ENCODE results near the gene MNDA. TPM values are rescaled to one million over a fixed set of nuclear protein-coding genes. Genes with fewer than 3 reads are reported as not detected.

The MNDA gene
- total and polyA plus RNA-seq, 2 of the 8 experiments (the other 6 are each of a cell fraction or from before 2014, with no cell fraction given), result not detected

GRCh38 chr1:158830074-158830677, 975 bp upstream of the MNDA start:
- Histone ChIP-seq H4K91ac (replicated peaks; ENCODE audit: insufficient read length, low read length) (no peak overlapping the region), H2BK15ac (ENCODE audit: low read length) (no peak overlapping the region), H3K4me2 (ENCODE audit: insufficient read depth in 1 of 2, low read depth in 2 of 2, low read length in 2 of 2) (no peak overlapping the region), H2BK5ac (ENCODE audit: low read depth, low read length) (no peak overlapping the region), H2AK5ac (ENCODE audit: low read depth, low read length) (no peak overlapping the region), H4K8ac (ENCODE audit: extremely low read depth, insufficient read depth, low read length) (no peak overlapping the region), H3K9me3 (ENCODE audit: insufficient read depth in 2 of 2, low read depth in 1 of 2, low read length in 1 of 2) (peaks cover 7 to 9% of the 10 kb centered on the region in 2 experiments; a peak in 2 of 4 replicates), H2BK20ac (ENCODE audit: low read length) (no peak overlapping the region), H3K4me3 (ENCODE audit: extremely low read depth in 1 of 4, insufficient read depth in 2 of 4, low read depth in 3 of 4, low read length in 4 of 4) (no peak overlapping the region), H4K5ac (ENCODE audit: insufficient read length, low read depth, low read length) (no peak overlapping the region), H3K27ac (ENCODE audit: low read depth, low read length) (no peak overlapping the region), H3K4ac (replicated peaks; ENCODE audit: insufficient read length, low read depth, low read length) (no peak overlapping the region), H3K9ac (replicated peaks in 1 of 4; ENCODE audit: extremely low read depth in 1 of 4, low read depth in 3 of 4, low read length in 3 of 4) (no peak overlapping the region), H3K18ac (ENCODE audit: extremely low read depth, low read length) (no peak overlapping the region), H3K4me1 (replicated peaks in 1 of 4; ENCODE audit: control insufficient read depth in 3 of 4, insufficient read depth in 4 of 4, low read length in 3 of 4) (no peaks in the 10 kb centered on the region), H2BK120ac (replicated peaks; ENCODE audit: low read depth, low read length) (no peak overlapping the region), H3K36me3 (ENCODE audit: control insufficient read depth in 2 of 4, insufficient read depth in 4 of 4, low read length in 3 of 4) (no peaks in the 10 kb centered on the region; a peak in 1 of 8 replicates), H2BK12ac (ENCODE audit: low read depth, low read length) (no peak overlapping the region), H3K79me2 (ENCODE audit: control insufficient read depth in 1 of 2, insufficient read depth in 2 of 2, low read length in 2 of 2) (no peaks in the 10 kb centered on the region), H3K79me1 (ENCODE audit: low read depth, low read length) (no peaks in the 10 kb centered on the region), H3K14ac (ENCODE audit: insufficient read length) (no peak overlapping the region), H3K23me2 (ENCODE audit: low read depth, low read length) (no peaks in the 10 kb centered on the region), H4K20me1 (replicated peaks in 1 of 2; ENCODE audit: control insufficient read depth in 1 of 2, insufficient read depth in 2 of 2, low read length in 2 of 2) (no peaks in the 10 kb centered on the region), H3K23ac (ENCODE audit: insufficient read length) (no peak overlapping the region), H3K27me3 (replicated peaks in 1 of 4; ENCODE audit: control insufficient read depth in 3 of 4, extremely low read depth in 1 of 4, insufficient read depth in 3 of 4, low read length in 3 of 4) (no peaks in the 10 kb centered on the region), H3K56ac (replicated peaks; ENCODE audit: insufficient read length, low read depth, low read length) (no peak overlapping the region), H2AFZ (ENCODE audit: low read length) (no peak overlapping the region)
- TF ChIP-seq CBX8 (IDR thresholded peaks at IDR 0.05; ENCODE audit: borderline replicate concordance, low read depth, low read length) (no peak), KDM5A (IDR thresholded peaks at IDR 0.05; ENCODE audit: low read length) (no peak), POLR2AphosphoS5 (IDR thresholded peaks at IDR 0.05; ENCODE audit: low read depth, low read length) (no peak), FOSL1 (IDR thresholded peaks at IDR 0.05; ENCODE audit: insufficient read depth, low read depth, low read length) (no peak), YY1 (IDR thresholded peaks at IDR 0.05; ENCODE audit: low read depth, low read length) (no peak), HDAC6 (IDR thresholded peaks at IDR 0.05; ENCODE audit: low read depth, low read length) (no peak), RXRA (IDR thresholded peaks at IDR 0.05; ENCODE audit: insufficient read depth, low read depth, low read length) (no peak), TEAD4 (IDR thresholded peaks at IDR 0.05; ENCODE audit: low read depth, low read length) (no peak), KDM1A (IDR thresholded peaks at IDR 0.05; ENCODE audit: borderline replicate concordance, low read length) (no peak)
- FAIRE-seq (no peak), DNase-seq (ENCODE audit: low read depth in 1 of 2, low spot score in 2 of 2) (no peak)
- WGBS, 2 experiments (ENCODE audit: extremely low coverage in 1 of 2, insufficient coverage in 1 of 2, insufficient read length in 1 of 2, insufficient replicate concordance in 2 of 2, low coverage in 1 of 2, low lambda C conversion rate in 2 of 2, missing lambda C conversion rate in 1 of 2), result 92% methylated on average over 2 of the region's 2 CpGs; no CpG with 5 or more reads in 1 of the 2 experiments
- CTCF ChIA-PET (ENCODE audit: partially characterized antibody), result interaction anchor here (1.2 to 1.3 kb wide), 2 partner anchors 10 to 35 kb away, joined by 3 read pairs; no protein-coding TSS in a partner anchor
- POLR2A ChIA-PET (ENCODE audit: partially characterized antibody), result no interaction called here
